HEK293T (cell line): ENCODE data around the gene ACOXL.

ENCODE experiments used
- ARNT ChIP-seq: fragments of 450-650 bp; IDR thresholded peaks from 2 replicates; pipeline ENCODE4 v1.6.1; 2017; ENCODE audit warnings: mild to moderate bottlenecking
- BHLHE40 ChIP-seq: fragments of 450-650 bp; IDR thresholded peaks from 2 replicates; pipeline ENCODE4 v1.6.1; 2016; ENCODE audit warnings: mild to moderate bottlenecking, moderate library complexity, borderline replicate concordance
- CTBP1 ChIP-seq: fragments of 450-650 bp; IDR thresholded peaks from 2 replicates; pipeline ENCODE4 v1.6.1; 2016; ENCODE audit warnings: borderline replicate concordance
- ELF4 ChIP-seq: fragments of 450-650 bp; IDR thresholded peaks from 2 replicates; pipeline ENCODE4 v1.6.1; 2017; ENCODE audit warnings: antibody characterized with exemption
- FOXK2 ChIP-seq: fragments of 450-650 bp; IDR thresholded peaks from 2 replicates; pipeline ENCODE4 v1.6.1; 2016; ENCODE audit warnings: mild to moderate bottlenecking
- FOXM1 ChIP-seq: fragments of 450-650 bp; IDR thresholded peaks from 2 replicates; pipeline ENCODE4 v1.6.1; 2017; ENCODE audit warnings: mild to moderate bottlenecking, borderline replicate concordance
- HDGF ChIP-seq: fragments of 450-650 bp; IDR thresholded peaks from 2 replicates; pipeline ENCODE4 v1.6.1; 2017; ENCODE audit warnings: antibody characterized with exemption, borderline replicate concordance
- L3MBTL2 ChIP-seq: fragments of 450-650 bp; conservative IDR thresholded peaks from 2 replicates; pipeline ENCODE4 v1.6.1; 2016; ENCODE audit warnings: mild to moderate bottlenecking
- PKNOX1 ChIP-seq: fragments of 450-650 bp; IDR thresholded peaks from 2 replicates; pipeline ENCODE4 v1.6.1; 2016
- SP1 ChIP-seq: fragments of 450-650 bp; IDR thresholded peaks from 2 replicates; pipeline ENCODE4 v1.6.1; 2017
- SUZ12 ChIP-seq: fragments of 450-650 bp; IDR thresholded peaks from 2 replicates; pipeline ENCODE4 v1.6.1; 2016; ENCODE audit warnings: mild to moderate bottlenecking

DNA sequence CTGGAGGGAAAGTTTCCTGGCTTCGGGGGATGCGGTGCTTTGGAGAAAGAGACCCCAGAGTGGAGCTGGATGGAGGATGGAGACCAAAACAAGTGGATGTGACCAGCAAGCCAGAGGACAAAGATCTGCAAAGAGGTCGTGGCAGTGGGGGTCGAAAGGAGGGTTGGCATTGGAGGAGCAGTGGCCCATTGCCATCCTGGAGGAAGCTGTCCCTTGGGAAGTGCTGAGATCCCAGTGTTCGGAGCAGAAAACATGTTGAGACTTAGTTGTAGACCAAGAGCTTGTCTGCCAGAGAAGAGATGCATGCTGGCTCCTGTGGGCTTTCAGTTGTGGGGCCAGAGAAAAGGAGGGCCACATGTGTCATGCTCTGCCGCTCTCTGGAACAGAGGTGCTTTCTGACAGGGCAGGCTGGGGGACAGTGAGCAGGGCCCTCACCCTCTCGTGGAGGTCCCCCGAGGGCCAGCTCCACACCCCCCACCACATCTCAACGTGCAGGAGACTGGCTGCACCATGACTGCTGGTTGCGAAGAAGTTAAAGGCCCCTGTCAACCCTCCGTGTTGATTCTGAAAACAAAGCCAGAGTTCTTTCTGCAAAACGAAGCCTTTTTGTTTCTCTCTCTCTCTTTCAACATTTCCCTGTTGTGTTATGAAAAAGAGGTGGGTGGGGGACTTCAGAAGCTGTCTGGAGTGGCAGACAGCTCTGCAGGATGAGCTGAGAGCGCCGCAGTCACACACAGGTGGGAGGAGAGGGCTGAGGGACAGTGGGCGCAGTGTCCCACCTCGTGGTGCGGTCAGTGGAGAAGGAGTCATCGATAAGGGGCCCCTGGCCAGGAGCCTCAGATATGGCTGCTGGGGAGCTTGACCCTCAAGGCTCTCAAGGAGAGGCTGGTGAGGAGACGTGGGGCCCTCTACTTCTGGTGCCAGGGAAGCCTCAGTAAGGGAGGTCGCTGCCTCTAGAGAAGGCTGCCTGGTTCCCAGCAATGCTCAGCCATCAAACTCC, 310.7 kb downstream of the ACOXL start:
- TF ChIP-seq ARNT (no peak), SUZ12 (no peak), BHLHE40 (no peak), ELF4 (no peak), SP1 (no peak), FOXK2 (no peak), PKNOX1 (no peak), CTBP1 (no peak), HDGF (no peak), FOXM1 (no peak), L3MBTL2 (no peak)
